ENCODE data around the gene PLCL1. TPM values are rescaled to one million over a fixed set of nuclear protein-coding genes. Genes with fewer than 3 reads are reported as not detected.
"Not testable (repeated sequence)": the region's sequence is repeated elsewhere in the genome, so short reads cannot be mapped to it uniquely, and the experiment has no call there.

The PLCL1 gene
- total RNA-seq, 1 experiment from 2014 or later, result not detected

GRCh38 chr2:198188982-198189381, 384.6 kb downstream of the PLCL1 start:
- no peaks in the 10 kb centered on the region for H3F3A ChIP-seq (ENCODE audit: insufficient read depth, low read depth)
- CTCF ChIA-PET, result no interaction called here
- no peak overlapping the region for H2AFZ ChIP-seq
- DNase-seq, result no peak
- BruUV-seq (replicated peaks), result no TSS peak
- H3K36me3 ChIP-seq (ENCODE audit: low read depth), result no peaks in the 10 kb centered on the region
- H4K20me1 ChIP-seq (ENCODE audit: insufficient read depth), result no peaks in the 10 kb centered on the region
- H3K4me2 ChIP-seq, result no peak overlapping the region
- H3K4me3 ChIP-seq, result no peak overlapping the region
- H3K4me1 ChIP-seq (replicated peaks; ENCODE audit: insufficient read depth), result no peaks in the 10 kb centered on the region
- H3K9me3 ChIP-seq (ENCODE audit: insufficient read depth, low read depth), result no peaks in the 10 kb centered on the region
- TF ChIP-seq, protein P1, sequence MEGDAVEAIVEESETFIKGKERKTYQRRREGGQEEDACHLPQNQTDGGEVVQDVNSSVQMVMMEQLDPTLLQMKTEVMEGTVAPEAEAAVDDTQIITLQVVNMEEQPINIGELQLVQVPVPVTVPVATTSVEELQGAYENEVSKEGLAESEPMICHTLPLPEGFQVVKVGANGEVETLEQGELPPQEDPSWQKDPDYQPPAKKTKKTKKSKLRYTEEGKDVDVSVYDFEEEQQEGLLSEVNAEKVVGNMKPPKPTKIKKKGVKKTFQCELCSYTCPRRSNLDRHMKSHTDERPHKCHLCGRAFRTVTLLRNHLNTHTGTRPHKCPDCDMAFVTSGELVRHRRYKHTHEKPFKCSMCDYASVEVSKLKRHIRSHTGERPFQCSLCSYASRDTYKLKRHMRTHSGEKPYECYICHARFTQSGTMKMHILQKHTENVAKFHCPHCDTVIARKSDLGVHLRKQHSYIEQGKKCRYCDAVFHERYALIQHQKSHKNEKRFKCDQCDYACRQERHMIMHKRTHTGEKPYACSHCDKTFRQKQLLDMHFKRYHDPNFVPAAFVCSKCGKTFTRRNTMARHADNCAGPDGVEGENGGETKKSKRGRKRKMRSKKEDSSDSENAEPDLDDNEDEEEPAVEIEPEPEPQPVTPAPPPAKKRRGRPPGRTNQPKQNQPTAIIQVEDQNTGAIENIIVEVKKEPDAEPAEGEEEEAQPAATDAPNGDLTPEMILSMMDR (conservative IDR thresholded peaks at IDR 0.05), result no peak
- no peak for TF ChIP-seq EZH2 (IDR thresholded peaks at IDR 0.05; ENCODE audit: low read depth)
- H3K27ac ChIP-seq, result no peak overlapping the region
- H3K27me3 ChIP-seq (ENCODE audit: insufficient read depth, low read depth), result no peaks in the 10 kb centered on the region
- H3K9me2 ChIP-seq (ENCODE audit: insufficient read depth), result no peaks in the 10 kb centered on the region
- no peaks in the 10 kb centered on the region for H3K79me2 ChIP-seq (ENCODE audit: low read depth)
- POLR2A ChIA-PET (ENCODE audit: unreplicated experiment), result no interaction called here
- intact Hi-C loops (cut with micrococcal nuclease; ENCODE audit: unreplicated experiment), result no loop called here

GRCh38 chr2:198191651-198192050, 387.3 kb downstream of the PLCL1 start:
- Histone ChIP-seq H3K27me3 (ENCODE audit: insufficient read depth, low read depth) (no peaks in the 10 kb centered on the region), H3K4me3 (no peak overlapping the region), H3K4me2 (no peak overlapping the region), H3K27ac (no peak overlapping the region), H3K9me2 (ENCODE audit: insufficient read depth) (no peaks in the 10 kb centered on the region), H3K4me1 (replicated peaks; ENCODE audit: insufficient read depth) (no peaks in the 10 kb centered on the region), H3K79me2 (ENCODE audit: low read depth) (no peaks in the 10 kb centered on the region), H4K20me1 (ENCODE audit: insufficient read depth) (no peaks in the 10 kb centered on the region), H3K36me3 (ENCODE audit: low read depth) (no peaks in the 10 kb centered on the region), H3F3A (ENCODE audit: insufficient read depth, low read depth) (no peaks in the 10 kb centered on the region), H2AFZ (no peak overlapping the region), H3K9me3 (ENCODE audit: insufficient read depth, low read depth) (no peaks in the 10 kb centered on the region)
- no TSS peak for BruUV-seq (replicated peaks)
- ChIA-PET CTCF (no interaction called here), POLR2A (ENCODE audit: unreplicated experiment) (no interaction called here)
- no peak for TF ChIP-seq EZH2 (IDR thresholded peaks at IDR 0.05; ENCODE audit: low read depth)
- TF ChIP-seq, protein P1 (conservative IDR thresholded peaks at IDR 0.05), result no peak
- intact Hi-C loops (cut with micrococcal nuclease; ENCODE audit: unreplicated experiment), result no loop called here
- no peak for DNase-seq

- H2AFZ ChIP-seq; POLR2A ChIA-PET (ENCODE audit: unreplicated experiment); H4K20me1 ChIP-seq (ENCODE audit: insufficient read depth); H3K4me3 ChIP-seq; H3K9me3 ChIP-seq (ENCODE audit: insufficient read depth, low read depth); CTCF ChIA-PET; H3K27me3 ChIP-seq (ENCODE audit: insufficient read depth, low read depth); H3K79me2 ChIP-seq (ENCODE audit: low read depth); H3K4me2 ChIP-seq; intact Hi-C loops (cut with micrococcal nuclease; ENCODE audit: unreplicated experiment); H3K4me1 ChIP-seq (replicated peaks; ENCODE audit: insufficient read depth); H3K27ac ChIP-seq; H3K9me2 ChIP-seq (ENCODE audit: insufficient read depth); H3F3A ChIP-seq (ENCODE audit: insufficient read depth, low read depth); DNase-seq; BruUV-seq (replicated peaks); H3K36me3 ChIP-seq (ENCODE audit: low read depth): not testable (repeated sequence)
Observed at GRCh38 chr2:198196556-198196955, 392.2 kb downstream of the PLCL1 start.

Other genes with a start within 250 kb of the PLCL1 start
- not detected in 2 replicates for gene RFTN2, start 129.0 kb upstream of the PLCL1 start, total RNA-seq (2021)
- 5.1 and 6.0 TPM in 2 replicates for gene MARS2, start 99.2 kb upstream of the PLCL1 start, total RNA-seq (2021)
- not detected in 2 replicates for gene BOLL, start 19.3 kb upstream of the PLCL1 start, total RNA-seq (2021)

All from PC-9 (cell line).